ENCODE data around the gene EPN3.

EPN3 gene

GRCh38 chr17:50590946-50591737, 58.6 kb downstream of the EPN3 start:
- no peak for DNase-seq (ENCODE audit: low spot score)

GRCh38 chr17:50593321-50593720, 60.8 kb downstream of the EPN3 start:
- no peak for DNase-seq (ENCODE audit: low spot score)
